ENCODE measurements around the gene ANAPC2.

Gene ANAPC2, protein sequence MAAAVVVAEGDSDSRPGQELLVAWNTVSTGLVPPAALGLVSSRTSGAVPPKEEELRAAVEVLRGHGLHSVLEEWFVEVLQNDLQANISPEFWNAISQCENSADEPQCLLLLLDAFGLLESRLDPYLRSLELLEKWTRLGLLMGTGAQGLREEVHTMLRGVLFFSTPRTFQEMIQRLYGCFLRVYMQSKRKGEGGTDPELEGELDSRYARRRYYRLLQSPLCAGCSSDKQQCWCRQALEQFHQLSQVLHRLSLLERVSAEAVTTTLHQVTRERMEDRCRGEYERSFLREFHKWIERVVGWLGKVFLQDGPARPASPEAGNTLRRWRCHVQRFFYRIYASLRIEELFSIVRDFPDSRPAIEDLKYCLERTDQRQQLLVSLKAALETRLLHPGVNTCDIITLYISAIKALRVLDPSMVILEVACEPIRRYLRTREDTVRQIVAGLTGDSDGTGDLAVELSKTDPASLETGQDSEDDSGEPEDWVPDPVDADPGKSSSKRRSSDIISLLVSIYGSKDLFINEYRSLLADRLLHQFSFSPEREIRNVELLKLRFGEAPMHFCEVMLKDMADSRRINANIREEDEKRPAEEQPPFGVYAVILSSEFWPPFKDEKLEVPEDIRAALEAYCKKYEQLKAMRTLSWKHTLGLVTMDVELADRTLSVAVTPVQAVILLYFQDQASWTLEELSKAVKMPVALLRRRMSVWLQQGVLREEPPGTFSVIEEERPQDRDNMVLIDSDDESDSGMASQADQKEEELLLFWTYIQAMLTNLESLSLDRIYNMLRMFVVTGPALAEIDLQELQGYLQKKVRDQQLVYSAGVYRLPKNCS
- total RNA-seq: 69.2 to 86.4 reads per million in 2 donors

DNA sequence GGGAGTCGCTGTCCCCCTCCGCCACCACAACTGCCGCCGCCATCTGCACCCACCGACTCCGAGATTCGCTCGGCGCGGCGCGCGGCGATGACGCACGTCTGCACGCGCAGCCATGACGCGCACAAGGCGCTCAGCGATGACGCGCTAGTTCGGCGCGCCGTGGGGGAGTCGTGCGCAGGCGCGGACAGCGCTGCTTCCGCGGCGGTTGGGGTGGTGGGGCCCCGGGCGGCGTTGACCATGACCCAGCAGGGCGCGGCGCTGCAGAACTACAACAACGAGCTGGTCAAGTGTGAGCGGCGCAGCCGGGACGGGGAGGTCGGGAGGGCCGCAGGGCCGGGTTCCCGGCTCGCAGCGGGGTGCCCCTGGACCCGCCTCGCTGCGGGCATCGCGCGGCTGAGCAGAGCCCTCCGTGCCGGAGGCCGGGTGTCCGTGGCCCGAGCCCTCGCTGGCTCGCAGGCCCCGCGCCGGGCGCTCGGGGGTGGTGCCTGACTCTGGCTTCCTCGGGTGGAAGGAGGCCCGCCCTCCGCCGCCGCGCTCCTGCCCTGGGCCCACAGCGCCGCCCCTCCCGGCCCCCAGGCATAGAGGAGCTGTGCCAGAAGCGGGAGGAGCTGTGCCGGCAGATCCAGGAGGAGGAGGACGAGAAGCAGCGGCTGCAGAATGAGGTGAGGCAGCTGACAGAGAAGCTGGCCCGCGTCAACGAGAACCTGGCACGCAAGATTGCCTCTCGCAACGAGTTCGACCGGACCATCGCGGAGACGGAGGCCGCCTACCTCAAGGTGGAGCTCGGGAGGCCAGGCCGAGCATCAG, at the start of gene ANAPC2, which contains the start of gene SSNA1:
Gene ANAPC2 (minus strand): TSS at position 71 of the 807 bp plus-strand sequence. CDS start 28 bp downstream, at position 43.
Gene SSNA1 (plus strand): TSS at position 187 of the 807 bp plus-strand sequence. CDS start 51 bp downstream, at position 238.
- DNase-seq: peak; percentile 94

DNA sequence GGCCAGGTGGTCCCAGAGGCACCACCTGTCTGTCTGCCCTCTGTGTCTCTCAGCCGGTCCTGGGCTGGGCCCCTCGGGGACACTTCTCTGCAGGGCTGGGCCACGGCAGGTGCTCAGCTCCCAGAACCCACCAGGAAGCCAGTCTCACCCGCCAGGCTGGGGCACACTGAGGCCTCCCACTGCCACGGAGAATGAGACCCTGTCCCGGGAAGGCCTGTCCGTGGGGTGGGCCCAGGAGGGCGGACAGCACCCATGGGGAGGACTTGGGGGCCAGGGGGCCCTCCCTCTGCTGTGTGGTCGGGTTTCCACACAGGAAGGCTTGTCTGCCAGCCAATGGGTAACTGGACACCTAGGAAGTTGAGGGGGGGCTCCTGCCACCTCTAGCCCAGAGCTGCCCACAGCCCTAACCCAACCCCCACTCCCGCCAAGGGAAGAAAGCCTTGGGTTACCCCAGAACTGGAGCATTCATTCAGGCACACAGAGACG, 48.6 kb upstream of the ANAPC2 start:
- DNase-seq: no peak

DNA sequence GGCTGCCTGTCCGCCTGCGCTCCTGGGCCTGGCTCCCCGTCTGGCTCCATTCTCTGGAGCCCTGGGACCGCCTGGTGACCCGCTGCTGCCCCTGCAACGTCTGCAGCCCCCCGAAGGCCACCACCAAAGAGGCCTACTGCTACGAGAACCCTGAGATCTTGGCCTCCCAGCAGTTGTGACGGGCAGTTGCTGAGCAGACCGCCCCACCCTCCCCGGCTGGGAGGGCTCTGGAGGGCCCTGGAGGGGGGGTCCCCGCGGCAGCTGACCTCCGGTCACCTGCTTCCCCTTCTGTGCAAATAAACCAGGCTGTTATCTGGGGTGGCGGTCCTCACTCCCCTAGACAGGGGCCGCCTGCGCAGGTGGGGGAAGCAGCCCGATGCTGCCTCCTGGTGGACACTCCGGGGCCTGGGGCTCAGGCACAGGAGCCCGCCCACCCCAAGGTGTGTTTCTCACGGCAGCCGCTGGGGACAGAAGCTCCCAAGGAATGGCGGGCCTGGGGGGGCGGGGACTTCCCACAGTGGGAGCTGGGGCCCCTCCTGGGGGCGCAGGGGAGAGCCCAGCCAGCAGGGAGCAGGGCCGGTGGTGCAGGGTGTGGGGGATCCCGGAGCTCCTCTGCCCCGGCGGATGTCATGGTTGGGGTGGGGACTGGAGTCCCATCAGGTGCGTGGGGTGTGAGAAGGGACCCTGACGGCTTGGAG, 48.0 kb upstream of the ANAPC2 start:
- peak; percentile 92 for DNase-seq

DNA sequence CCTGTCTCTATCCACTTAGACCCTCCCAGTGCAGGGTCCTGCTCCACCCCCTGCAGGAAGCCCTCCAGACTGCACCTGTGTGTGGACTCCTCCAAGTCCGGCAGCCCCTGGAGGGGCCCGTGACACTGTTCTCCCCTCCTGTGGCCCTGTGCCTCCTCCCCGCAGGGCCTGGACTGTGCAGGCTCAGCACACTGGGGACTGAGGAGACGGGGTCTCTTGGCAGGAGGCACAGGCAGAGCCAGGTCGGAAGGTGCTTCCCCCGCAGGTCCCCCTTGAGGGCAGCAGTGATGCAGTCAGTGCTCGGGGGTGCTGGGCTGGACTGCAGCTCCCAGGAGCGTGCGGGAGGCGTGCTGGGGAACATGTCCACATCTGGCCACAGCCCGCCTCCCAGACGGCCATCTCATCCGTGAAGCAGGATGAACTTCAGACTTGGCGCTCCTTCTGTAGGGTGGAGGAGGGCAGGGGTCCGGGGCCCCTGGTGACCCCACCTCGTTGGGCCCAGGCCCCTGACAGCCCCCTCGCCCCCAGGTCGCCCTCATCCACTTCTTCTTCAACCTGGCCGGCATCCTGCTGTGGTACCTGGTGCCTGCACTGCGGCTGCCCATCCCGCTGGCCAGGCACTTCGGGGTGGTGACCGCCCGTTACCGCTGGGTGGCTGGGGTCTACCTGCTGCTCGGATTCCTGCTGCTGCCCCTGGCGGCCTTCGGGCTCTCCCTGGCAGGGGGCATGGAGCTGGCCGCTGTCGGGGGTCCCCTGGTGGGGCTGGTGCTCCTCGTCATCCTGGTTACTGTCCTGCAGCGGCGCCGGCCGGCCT, 47.3 kb upstream of the ANAPC2 start:
- no peak for DNase-seq

DNA sequence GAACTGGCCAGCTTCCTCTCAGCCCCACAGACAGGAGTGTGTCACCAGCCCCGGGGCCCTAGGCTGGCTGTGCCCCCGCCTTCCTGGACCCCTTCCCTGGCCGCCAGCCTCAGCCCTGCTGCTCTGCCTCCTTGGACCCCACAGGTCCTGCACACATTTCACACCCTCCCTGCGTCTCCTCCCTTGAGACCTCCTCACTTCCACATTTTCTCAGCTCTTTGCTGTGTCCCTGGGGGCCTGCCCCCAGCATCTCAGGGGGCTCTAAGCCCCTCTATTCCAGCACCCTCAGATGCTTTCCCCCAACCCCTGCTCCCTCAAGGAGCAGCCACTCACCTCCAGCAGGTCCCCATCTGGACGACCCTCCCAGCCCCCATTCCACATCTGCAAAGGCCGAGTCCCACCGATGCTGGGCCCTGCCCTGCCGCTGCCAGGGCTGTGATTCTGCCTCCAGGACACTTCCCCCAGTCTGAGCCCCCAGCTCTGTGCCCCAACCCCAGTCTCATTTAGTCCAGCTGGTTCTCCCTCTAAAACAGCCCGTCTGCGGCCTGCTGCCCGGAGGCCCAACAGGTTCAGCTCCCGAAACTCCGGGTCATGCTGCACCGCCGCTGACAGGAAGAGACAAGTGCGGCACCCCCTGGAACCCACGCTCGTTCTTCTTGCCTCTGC, 46.5 kb upstream of the ANAPC2 start:
- no peak for DNase-seq

DNA sequence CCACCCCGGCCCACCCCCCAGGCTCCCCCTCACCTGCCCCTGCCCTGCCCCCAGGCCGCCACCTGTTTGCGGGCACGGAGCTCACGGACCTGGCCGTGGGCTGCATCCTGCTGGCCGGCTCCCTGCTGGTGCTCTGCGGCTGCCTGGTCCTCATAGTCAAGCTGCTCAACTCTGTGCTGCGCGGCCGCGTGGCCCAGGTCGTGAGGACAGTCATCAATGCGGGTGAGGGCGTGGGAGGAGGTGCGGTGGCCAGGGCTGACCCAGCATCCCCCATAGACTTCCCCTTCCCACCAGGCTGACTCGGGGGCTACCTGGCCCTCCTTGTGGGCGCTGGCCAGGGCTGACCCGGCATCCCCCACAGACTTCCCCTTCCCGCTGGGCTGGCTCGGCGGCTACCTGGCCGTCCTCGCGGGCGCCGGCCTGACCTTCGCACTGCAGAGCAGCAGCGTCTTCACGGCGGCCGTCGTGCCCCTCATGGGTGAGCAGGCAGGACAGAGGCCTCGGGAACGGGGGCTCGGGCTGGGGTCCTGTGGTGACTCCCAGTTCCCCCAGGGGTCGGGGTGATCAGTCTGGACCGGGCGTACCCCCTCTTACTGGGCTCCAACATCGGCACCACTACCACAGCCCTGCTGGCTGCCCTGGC, 45.8 kb upstream of the ANAPC2 start:
- no peak for DNase-seq

DNA sequence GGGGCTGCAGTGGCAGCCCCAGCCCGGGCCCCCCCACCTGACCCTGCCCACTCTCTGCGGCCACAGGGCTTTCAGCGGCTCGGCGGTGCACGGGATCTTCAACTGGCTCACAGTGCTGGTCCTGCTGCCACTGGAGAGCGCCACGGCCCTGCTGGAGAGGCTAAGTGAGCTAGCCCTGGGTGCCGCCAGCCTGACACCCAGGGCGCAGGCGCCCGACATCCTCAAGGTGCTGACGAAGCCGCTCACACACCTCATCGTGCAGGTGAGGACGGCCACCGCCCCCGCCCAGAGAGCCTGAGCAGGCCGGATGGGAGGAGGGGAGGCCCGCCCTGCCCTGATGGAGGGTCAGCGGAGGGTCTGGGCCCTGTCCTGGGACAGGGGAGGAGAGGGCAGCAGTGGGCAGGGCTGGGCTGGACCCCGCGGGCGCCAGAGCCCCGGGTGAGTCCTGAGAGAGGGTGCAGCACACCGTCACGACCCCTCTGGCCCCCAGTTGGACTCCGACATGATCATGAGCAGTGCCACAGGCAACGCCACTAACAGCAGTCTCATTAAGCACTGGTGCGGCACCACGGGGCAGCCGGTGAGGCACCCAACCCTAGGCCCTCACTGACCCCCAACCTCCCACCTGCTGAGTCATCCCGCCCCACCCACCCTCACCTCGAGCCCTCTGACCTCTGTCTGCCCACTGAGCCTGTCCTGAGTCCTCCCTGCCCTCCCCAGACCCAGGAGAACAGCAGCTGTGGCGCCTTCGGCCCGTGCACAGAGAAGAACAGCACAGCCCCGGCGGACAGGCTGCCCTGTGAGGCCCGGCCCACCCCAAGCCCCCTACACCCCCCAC, 45.0 kb upstream of the ANAPC2 start:
- DNase-seq: no peak

DNA sequence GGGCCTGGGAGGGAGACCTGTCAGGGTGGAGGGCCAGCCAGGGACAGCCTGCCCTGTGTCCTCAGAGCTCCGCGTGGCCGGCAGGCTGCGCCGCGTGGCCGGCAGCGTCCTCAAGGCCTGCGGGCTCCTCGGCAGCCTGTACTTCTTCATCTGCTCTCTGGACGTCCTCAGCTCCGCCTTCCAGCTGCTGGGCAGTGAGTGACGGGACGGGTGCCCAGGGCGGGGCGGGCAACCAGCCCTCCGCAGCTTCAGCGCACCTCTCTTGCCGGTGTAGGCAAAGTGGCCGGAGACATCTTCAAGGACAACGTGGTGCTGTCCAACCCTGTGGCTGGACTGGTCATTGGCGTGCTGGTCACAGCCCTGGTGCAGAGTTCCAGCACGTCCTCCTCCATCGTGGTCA, 44.1 kb upstream of the ANAPC2 start:
- DNase-seq: no peak

DNA sequence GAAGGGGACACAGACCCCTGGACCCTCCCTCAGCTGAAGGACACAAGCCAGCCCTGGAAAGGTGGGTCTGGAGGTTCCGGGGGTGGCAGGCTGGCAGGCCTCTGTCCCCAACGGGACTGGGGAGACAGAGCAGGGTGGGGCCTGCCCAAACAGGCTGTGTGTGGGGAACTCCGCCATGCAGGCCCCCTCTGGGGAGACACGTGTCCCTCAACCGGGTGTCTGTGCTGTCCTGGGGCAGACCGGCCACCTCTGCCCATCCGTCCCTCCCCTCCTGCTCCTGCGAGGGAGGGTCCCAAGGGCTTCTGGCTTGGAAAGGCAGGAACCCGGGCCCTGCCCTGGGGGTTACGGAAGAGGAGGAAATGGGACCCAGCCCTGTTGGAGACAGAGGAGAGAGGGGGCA, 43.7 kb upstream of the ANAPC2 start:
- DNase-seq: no peak

DNA sequence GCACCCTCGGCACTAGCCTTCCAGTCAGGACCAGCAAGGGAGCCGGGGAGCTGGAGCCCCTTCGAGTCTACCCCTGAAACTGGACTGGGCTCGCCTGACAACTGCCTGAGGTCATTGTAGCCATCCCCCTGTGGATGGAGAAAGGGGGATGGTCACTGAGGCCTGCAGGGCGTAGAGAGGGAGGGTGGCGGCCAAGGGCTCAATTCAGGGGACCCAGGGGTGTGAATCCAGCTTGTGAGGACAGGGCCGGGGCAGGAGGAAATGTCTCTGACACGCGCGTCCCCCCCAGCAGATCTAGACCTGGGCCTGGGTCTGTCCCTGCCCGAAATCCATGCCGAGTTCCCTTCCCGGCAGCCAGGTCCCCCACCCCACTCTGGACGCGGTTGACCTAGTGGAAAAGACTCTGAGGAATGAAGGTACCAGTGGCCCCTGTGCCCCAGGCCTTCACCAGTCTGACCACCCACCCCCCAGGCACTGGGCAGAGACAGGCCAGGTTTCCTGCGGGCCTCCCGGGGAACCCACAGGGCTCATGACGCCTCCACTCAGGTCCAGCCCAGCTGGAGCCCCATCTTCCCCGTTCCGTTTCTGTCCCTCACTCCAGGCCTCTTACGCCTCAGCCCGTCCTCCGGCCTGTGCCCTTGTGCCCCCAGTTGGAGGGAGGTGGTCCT, 43.1 kb upstream of the ANAPC2 start:
- DNase-seq: no peak

DNA sequence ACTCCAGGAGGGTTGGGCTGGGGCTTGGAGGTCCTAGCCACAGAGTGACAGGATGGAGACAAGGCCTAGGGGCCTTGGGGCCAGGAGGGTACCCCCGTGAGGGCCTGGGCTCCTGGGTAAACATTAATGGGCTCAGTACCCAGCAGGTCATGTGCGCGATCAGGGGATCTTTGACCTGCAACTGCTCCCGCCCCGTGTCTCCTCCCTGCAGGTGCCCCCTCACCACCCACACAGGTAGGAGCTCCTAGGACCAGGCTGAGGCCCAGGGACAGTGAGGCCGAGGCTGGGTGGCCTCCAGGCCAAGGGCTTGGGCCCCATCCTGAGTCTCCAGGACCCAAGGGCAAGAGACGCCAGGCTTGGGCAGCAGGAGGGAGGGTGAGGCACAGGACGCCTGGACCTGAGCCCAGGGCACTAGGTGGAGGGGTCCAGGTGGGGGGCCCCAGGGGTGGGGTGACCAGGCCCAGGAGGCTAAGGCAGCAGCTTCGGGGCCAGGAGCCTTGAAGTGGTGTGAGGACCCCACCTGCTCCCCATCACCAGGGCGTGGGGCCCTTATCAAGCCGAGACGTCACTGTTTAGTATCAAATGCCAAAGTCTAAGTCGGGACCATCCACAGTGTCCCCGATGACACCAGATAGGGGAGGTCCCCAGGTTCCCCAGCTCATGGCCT, 42.5 kb upstream of the ANAPC2 start, which contains the start of gene SLC34A3:
Gene SLC34A3 (plus strand): TSS at position 197 of the 667 bp plus-strand sequence. CDS start 802 bp downstream, outside the sequence.
- no peak for DNase-seq

DNA sequence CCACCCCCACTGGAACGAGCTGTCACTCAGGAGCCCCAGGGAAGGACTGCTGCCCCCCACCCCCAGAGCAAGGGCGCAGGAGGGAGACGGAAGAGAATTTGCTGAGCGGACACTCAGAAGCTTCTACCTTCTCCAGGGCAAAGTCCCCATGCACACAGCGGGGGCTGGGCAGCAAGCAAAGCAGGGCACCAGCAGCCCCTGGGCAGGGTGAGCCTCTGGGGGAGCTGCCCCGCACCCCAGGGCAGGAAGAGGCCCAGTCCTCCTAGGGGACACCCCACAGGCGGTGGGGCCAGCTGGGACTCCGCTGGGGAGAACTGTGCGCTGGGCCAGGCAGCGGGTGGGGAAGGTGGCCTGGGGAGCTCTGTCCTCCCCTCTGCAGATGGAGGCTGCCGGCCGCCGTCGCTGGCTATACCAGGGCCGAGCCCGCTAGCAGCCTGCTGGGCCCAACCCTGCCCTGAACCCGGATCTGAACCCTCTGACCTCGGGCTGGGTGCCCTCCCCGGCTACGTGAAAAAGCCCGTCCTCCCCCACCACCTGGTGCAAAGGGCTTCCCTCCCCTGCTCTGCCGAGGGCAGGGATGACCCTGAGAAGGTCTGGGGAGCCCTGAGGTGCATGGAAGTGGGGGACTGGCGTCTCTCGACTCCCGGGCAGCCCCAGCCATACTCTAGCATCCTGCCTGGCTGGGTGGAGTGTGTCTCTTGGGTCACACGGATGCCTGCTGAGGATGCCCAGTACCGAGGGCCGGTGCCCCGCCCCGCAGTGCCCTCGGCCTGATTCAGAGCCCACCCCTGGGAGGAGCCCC, 41.7 kb upstream of the ANAPC2 start:
- no peak for DNase-seq

DNA sequence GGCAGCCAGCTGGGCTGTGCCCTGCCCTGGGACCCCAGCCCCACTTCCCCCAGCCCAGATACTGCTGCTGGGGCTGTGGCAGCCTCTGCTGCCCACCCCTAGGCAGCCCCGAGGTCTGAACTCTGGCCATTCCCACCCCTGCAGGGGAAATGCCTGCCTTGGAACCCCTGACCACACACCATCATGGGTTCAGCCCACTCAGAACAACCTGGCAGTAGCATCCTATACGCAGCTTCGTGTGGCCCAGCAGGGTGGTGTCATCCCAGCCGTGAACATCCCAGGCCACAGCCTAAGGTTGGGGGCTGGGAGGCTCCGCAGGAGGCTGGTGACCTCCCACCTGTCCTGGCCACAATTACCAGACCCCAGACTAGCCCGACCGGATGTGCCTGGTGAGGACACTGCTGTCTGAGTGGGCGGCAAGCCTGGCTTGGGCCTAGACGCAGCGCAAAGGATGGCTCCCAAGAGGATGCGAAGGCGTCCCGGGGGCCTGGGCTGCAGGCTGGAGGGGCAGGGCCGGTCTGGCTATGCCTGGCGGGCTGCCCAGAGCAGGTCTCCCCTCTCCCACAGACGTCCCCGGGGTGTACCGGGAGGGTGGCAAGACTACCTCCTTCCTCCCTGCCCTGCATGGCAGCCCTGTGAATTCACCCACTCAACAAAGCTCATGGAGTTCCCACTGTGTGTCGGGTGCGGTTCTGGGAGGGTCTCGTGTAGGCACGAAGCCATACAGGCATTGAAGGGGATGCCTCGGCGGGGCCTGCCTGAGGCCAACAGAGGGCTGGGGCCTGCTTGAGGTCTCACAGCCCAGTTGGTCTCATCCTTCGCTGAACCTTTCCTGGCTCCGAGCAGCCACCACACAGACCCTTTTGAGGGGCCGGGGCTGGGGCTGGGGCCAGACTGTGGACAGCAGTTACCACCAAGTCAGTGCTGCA, 40.9 kb upstream of the ANAPC2 start:
- DNase-seq: no peak

DNA sequence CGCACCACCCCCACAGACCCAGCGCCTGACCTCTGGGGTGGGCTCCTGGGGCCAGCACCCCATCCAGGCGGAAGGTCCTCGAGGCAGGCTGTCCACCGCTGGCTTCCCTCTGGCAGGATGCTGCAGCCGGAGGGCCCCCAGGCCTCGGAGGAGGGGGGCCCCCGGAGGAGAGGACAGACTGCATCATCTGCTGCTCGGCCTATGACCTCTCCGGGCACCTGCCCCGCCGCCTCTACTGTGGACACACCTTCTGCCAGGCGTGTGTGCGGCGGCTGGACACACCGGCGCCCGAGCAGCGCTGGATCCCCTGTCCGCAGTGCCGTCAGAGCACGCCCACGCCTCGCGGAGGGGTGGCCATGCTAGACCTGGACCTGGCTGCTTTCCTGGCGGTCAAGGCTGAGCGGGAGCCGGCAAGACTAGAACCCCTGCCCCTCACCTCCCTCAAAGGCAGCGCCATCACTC, 40.2 kb upstream of the ANAPC2 start:
- no peak for DNase-seq

DNA sequence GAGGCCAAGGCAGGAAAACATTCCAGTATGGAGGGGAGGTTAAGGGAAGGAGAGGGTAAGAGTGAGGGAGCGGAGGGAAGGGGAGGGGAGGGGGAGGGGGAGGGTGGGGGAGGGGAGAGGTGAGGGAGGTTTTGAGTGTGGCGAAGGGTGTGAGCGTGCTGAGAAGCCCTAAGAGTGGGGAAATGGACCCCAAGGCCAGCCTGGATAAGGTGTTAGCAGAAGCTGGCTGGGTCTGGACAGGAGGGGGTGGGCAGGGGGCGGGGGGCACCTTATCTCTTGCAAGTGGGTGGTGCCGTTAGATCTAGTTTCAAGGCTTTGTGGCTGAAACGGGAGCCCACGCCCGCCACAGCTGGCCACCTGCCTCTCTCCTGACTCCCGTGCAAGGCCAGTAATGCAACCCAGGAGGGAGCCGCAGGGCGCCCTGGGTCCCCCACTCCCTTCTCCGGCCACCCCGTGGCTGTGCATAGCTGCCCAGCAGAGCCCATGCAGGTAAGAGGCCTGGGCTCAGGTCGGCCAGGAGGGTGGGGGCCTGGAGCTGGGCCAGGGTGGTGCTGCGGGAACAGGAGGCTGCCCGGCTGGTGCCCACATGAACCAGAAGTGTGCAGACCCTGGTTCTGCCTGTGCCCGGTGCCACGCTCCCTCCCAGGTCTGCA, 39.6 kb upstream of the ANAPC2 start:
- no peak for DNase-seq
